Measurements from ENCODE around the gene CATSPER3. TPM values are rescaled to one million over a fixed set of nuclear protein-coding genes. Genes with fewer than 3 reads are reported as not detected.

CATSPER3 gene
- total RNA-seq, 2 experiments from 2014 or later, result 0.31 to 0.32 TPM

GRCh38 chr5:135009736-135010501, 42.2 kb downstream of the CATSPER3 start:
- Mint-ChIP-seq H3K27me3 (no peaks in the 10 kb centered on the region), H3K27ac (no peak overlapping the region), H3K36me3 (ENCODE audit: low read depth) (no peaks in the 10 kb centered on the region), H3K4me1 (ENCODE audit: low read depth) (no peaks in the 10 kb centered on the region), H3K4me3 (no peak overlapping the region), H3K9me3 (no peaks in the 10 kb centered on the region)
- CTCF ChIA-PET, result no interaction called here
- ATAC-seq, result no peak
- TF ChIP-seq CTCF (IDR thresholded peaks at IDR 0.05), result no peak
- POLR2A ChIA-PET, result interaction anchor here (1.1 kb wide), 1 partner anchor 181 kb away, joined by 3 read pairs; no protein-coding TSS in a partner anchor
- intact Hi-C loops (cut with micrococcal nuclease), result no loop called here
- DNase-seq, result no peak

- no peak overlapping the region for H3K4me3 Mint-ChIP-seq
- no peak overlapping the region for H3K27ac Mint-ChIP-seq
- no peak for ATAC-seq
- no peaks in the 10 kb centered on the region for H3K27me3 Mint-ChIP-seq
- intact Hi-C loops (cut with micrococcal nuclease), result no loop called here
- POLR2A ChIA-PET, result interaction anchor here (1.1 kb wide), 1 partner anchor 180 kb away, joined by 3 read pairs; no protein-coding TSS in a partner anchor
- no peak for DNase-seq
- H3K4me1 Mint-ChIP-seq (ENCODE audit: low read depth), result no peaks in the 10 kb centered on the region
- H3K36me3 Mint-ChIP-seq (ENCODE audit: low read depth), result no peaks in the 10 kb centered on the region
- TF ChIP-seq CTCF (IDR thresholded peaks at IDR 0.05), result no peak
- H3K9me3 Mint-ChIP-seq, result no peaks in the 10 kb centered on the region
- CTCF ChIA-PET, result no interaction called here
Observed at GRCh38 chr5:135010502-135011354, 43.0 kb downstream of the CATSPER3 start.

GRCh38 chr5:135011355-135012032, 43.8 kb downstream of the CATSPER3 start:
- ChIA-PET POLR2A (no interaction called here), CTCF (no interaction called here)
- ATAC-seq (no peak), DNase-seq (no peak)
- H3K4me3 Mint-ChIP-seq, result no peak overlapping the region
- TF ChIP-seq CTCF (IDR thresholded peaks at IDR 0.05), result no peak
- no peaks in the 10 kb centered on the region for H3K36me3 Mint-ChIP-seq (ENCODE audit: low read depth)
- no peaks in the 10 kb centered on the region for H3K27me3 Mint-ChIP-seq
- no peaks in the 10 kb centered on the region for H3K9me3 Mint-ChIP-seq
- no peak overlapping the region for H3K27ac Mint-ChIP-seq
- no peaks in the 10 kb centered on the region for H3K4me1 Mint-ChIP-seq (ENCODE audit: low read depth)
- intact Hi-C loops (cut with micrococcal nuclease), result no loop called here

- H3K9me3 Mint-ChIP-seq, result no peaks in the 10 kb centered on the region
- CTCF ChIA-PET, result no interaction called here
- no peaks in the 10 kb centered on the region for H3K36me3 Mint-ChIP-seq (ENCODE audit: low read depth)
- no peaks in the 10 kb centered on the region for H3K27me3 Mint-ChIP-seq
- H3K4me3 Mint-ChIP-seq, result no peak overlapping the region
- POLR2A ChIA-PET, result no interaction called here
- intact Hi-C loops (cut with micrococcal nuclease), result no loop called here
- no peaks in the 10 kb centered on the region for H3K4me1 Mint-ChIP-seq (ENCODE audit: low read depth)
- no peak overlapping the region for H3K27ac Mint-ChIP-seq
- DNase-seq (no peak), ATAC-seq (no peak)
- no peak for TF ChIP-seq CTCF (IDR thresholded peaks at IDR 0.05)
Observed at GRCh38 chr5:135012033-135012588, 44.4 kb downstream of the CATSPER3 start.
